Panc1 (cell line): Measurements from ENCODE around the gene MYCBP2. TPM values are rescaled to one million over a fixed set of nuclear protein-coding genes. Genes with fewer than 3 reads are reported as not detected.

ENCODE experiments used
- ATAC-seq: fragments of 200-7000 bp; cut with Tn5 transposase; 2 replicates; pipeline ENCODE4 v1.9.1; 2020; ENCODE audit warnings: mild to moderate bottlenecking, moderate library complexity
- BruUV-seq: library from RNA; stranded (reverse); fragments of 400-500 nt; replicated peaks from 2 replicates; lab custom pipeline; 2021; lab: Mats Ljungman, UMichigan
- CTCF ChIA-PET: fragments of 300-600 bp; sonication (Branson Sonifier 250); formaldehyde crosslinking; loops from one replicate; lab custom pipeline; 2022; ENCODE audit warnings: antibody characterized with exemption; lab: Charles Lee
- POLR2A ChIA-PET: fragments of 300-600 bp; sonication (Branson Sonifier 250); formaldehyde crosslinking; loops from one replicate; lab custom pipeline; 2022; ENCODE audit warnings: antibody characterized with exemption; lab: Charles Lee
- DNase-seq: peaks from one replicate; pipeline ENCODE4 v3.0.0-alpha.2; 2010; ENCODE audit warnings: low read depth, low spot score
- H3K27ac ChIP-seq: 2 replicates; pipeline ENCODE4 v1.5.1; 2011; ENCODE audit warnings: mild to moderate bottlenecking, low read length, inconsistent platforms
- H3K27me3 ChIP-seq: fragments of 200-500 bp; sonication (Bioruptor generic); 2 replicates; pipeline ENCODE4 v1.6.0; 2014; ENCODE audit warnings: low read length, inconsistent platforms; ENCODE audit not compliant: control insufficient read depth, insufficient read depth
- H3K36me3 ChIP-seq: fragments of 200-500 bp; sonication (Bioruptor generic); 2 replicates; pipeline ENCODE4 v1.5.1; 2014; ENCODE audit warnings: inconsistent platforms, mild to moderate bottlenecking, low read length, moderate library complexity; ENCODE audit not compliant: control insufficient read depth, insufficient read depth
- H3K4me1 ChIP-seq: 2 replicates; pipeline ENCODE4 v1.5.1; 2011; ENCODE audit warnings: inconsistent platforms, mild to moderate bottlenecking, low read length, moderate library complexity; ENCODE audit not compliant: control insufficient read depth, insufficient read depth
- H3K4me3 ChIP-seq, 2 experiments: 2 replicates each; pipeline ENCODE4 v1.5.1; 2011 to 2012; ENCODE audit warnings: low read depth in 2 of 2, low read length in 2 of 2, mild to moderate bottlenecking in 2 of 2, inconsistent platforms in 1 of 2, moderate library complexity in 1 of 2
- H3K9me3 ChIP-seq: fragments of 200-500 bp; sonication (Bioruptor generic); 2 replicates; pipeline ENCODE4 v1.5.1; 2014; ENCODE audit warnings: low read depth, mild to moderate bottlenecking, inconsistent platforms, low read length, moderate library complexity; ENCODE audit not compliant: control insufficient read depth, insufficient read depth
- POLR2AphosphoS5 ChIP-seq: IDR thresholded peaks from 2 replicates; pipeline ENCODE4 v1.6.1; 2012; ENCODE audit warnings: mild to moderate bottlenecking, low read depth, low read length, moderate library complexity
- REST ChIP-seq, 2 experiments: IDR thresholded peaks; 2 replicates each; pipeline ENCODE4 v1.6.1; 2011 to 2012; ENCODE audit warnings: low read depth in 2 of 2, control low read depth in 1 of 2, low read length in 1 of 2, mild to moderate bottlenecking in 1 of 2, moderate library complexity in 1 of 2; ENCODE audit not compliant: insufficient read depth in 1 of 2
- SIN3A ChIP-seq: IDR thresholded peaks from 2 replicates; pipeline ENCODE4 v1.6.1; 2012; ENCODE audit warnings: low read depth, mild to moderate bottlenecking, low read length, moderate library complexity, borderline replicate concordance; ENCODE audit not compliant: insufficient read depth
- TCF7L2 ChIP-seq: IDR thresholded peaks from 2 replicates; pipeline ENCODE4 v1.6.1; 2011; ENCODE audit warnings: mild to moderate bottlenecking, low read depth, low read length, inconsistent platforms
- in situ Hi-C: cut with HindIII; loops from 2 replicates; pipeline ENCODE4 v1.10.0; 2016; ENCODE audit warnings: low sequenced_read_pairs, low pct_unique_long_range_greater_than_20kb
- intact Hi-C: fragments of 100-400 bp; cut with micrococcal nuclease; formaldehyde crosslinking; loops from one replicate; pipeline ENCODE4 v1.10.0; 2022; ENCODE audit not compliant: unreplicated experiment
- total RNA-seq: library from RNA; stranded (reverse); gene quantifications from one replicate; pipeline ENCODE4 v1.2.1, GENCODE V29; 2021; ENCODE audit not compliant: unreplicated experiment
- TF ChIP-seq, protein P1 (sequence below): fragments of 450-650 bp; IDR thresholded peaks from 2 replicates; pipeline ENCODE4 v1.5.1; 2017; ENCODE audit warnings: mild to moderate bottlenecking

Gene MYCBP2
- total RNA-seq, 1 experiment from 2014 or later: 41.4 TPM

- ATAC-seq: no peak
- H3K27ac ChIP-seq: no peak overlapping the region
- POLR2A ChIA-PET: interaction anchor here (0.6 kb wide), 1 partner anchor 11 kb away, joined by 6 read pairs; no protein-coding TSS in a partner anchor
- no peak for TF ChIP-seq REST (IDR thresholded peaks at IDR 0.05; ENCODE audit: insufficient read depth in 1 of 2, low read depth in 2 of 2, low read length in 1 of 2)
- TF ChIP-seq SIN3A: no peak
- TF ChIP-seq POLR2AphosphoS5: no peak
- TF ChIP-seq TCF7L2: no peak
- TF ChIP-seq, protein P1, sequence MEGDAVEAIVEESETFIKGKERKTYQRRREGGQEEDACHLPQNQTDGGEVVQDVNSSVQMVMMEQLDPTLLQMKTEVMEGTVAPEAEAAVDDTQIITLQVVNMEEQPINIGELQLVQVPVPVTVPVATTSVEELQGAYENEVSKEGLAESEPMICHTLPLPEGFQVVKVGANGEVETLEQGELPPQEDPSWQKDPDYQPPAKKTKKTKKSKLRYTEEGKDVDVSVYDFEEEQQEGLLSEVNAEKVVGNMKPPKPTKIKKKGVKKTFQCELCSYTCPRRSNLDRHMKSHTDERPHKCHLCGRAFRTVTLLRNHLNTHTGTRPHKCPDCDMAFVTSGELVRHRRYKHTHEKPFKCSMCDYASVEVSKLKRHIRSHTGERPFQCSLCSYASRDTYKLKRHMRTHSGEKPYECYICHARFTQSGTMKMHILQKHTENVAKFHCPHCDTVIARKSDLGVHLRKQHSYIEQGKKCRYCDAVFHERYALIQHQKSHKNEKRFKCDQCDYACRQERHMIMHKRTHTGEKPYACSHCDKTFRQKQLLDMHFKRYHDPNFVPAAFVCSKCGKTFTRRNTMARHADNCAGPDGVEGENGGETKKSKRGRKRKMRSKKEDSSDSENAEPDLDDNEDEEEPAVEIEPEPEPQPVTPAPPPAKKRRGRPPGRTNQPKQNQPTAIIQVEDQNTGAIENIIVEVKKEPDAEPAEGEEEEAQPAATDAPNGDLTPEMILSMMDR: no peak
- DNase-seq: no peak
- peaks cover 3% of the 10 kb centered on the region for H3K4me1 ChIP-seq
- H3K36me3 ChIP-seq: no peaks in the 10 kb centered on the region
- CTCF ChIA-PET: no interaction called here
- H3K27me3 ChIP-seq: no peaks in the 10 kb centered on the region
- BruUV-seq: no TSS peak
- intact Hi-C loops: no loop called here
- no peaks in the 10 kb centered on the region for H3K9me3 ChIP-seq
- in situ Hi-C loops: no loop called here
- H3K4me3 ChIP-seq: no peak overlapping the region
Observed at GRCh38 chr13:77333594-77333993, 6.7 kb upstream of the MYCBP2 start.

DNA sequence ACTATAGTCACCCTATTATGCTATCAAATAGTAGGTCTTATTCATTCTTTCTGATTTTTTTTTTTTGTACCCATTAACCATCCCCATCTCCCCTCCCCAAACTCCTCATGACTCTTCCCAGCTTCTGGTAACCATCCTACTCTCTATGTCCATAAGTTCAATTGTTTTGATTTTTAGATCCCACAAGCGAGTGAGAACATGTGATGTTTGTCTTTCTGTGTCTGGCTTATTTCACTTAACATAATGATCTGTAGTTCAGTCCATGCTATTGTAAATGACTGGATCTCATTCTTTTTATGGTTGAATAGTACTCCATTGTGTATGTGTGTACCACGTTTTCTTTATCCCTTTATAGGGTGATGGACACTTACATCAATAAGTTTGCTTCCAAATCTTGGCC lies 4.5 kb upstream of the MYCBP2 start:
- ChIA-PET CTCF (no interaction called here), POLR2A (no interaction called here)
- intact Hi-C loops: no loop called here
- H3K27ac ChIP-seq: no peak overlapping the region
- DNase-seq (no peak), ATAC-seq (no peak)
- H3K27me3 ChIP-seq: no peaks in the 10 kb centered on the region
- no peaks in the 10 kb centered on the region for H3K9me3 ChIP-seq
- no TSS peak for BruUV-seq
- in situ Hi-C loops: no loop called here
- H3K4me3 ChIP-seq: no peak overlapping the region
- TF ChIP-seq POLR2AphosphoS5 (no peak), TCF7L2 (no peak), SIN3A (no peak), REST (IDR thresholded peaks at IDR 0.05; ENCODE audit: insufficient read depth in 1 of 2, low read depth in 2 of 2, low read length in 1 of 2) (no peak)
- TF ChIP-seq, protein P1: no peak
- peaks cover 3% of the 10 kb centered on the region for H3K4me1 ChIP-seq
- H3K36me3 ChIP-seq: no peaks in the 10 kb centered on the region
